ENCODE data around the gene C20orf96.
A peak's percentile ranks its signal among the peaks of the same experiment; 100 is the strongest.
"Not testable (repeated sequence)": the region's sequence is repeated elsewhere in the genome, so short reads cannot be mapped to it uniquely, and the experiment has no call there.

The C20orf96 gene

GRCh38 chr20:278607-279571 is 11.7 kb downstream of the C20orf96 start:
- DNase-seq, result peak; percentile 66

GRCh38 chr20:278181-278580 is 12.4 kb downstream of the C20orf96 start:
- DNase-seq, result peak; percentile 54

- DNase-seq, result peak; percentile 36
These were observed 13.1 kb downstream of the C20orf96 start for GRCh38 chr20:277496-277781.

- DNase-seq, result no peak
These were observed 13.7 kb downstream of the C20orf96 start for GRCh38 chr20:276620-277495.

- no peak for DNase-seq
These were observed 14.8 kb downstream of the C20orf96 start for GRCh38 chr20:275791-276190.

GRCh38 chr20:273884-274283 is 16.7 kb downstream of the C20orf96 start:
- no peak for DNase-seq

- no peak for DNase-seq
These were observed 17.8 kb downstream of the C20orf96 start for GRCh38 chr20:272718-273117.

GRCh38 chr20:271528-271927 is 19.0 kb downstream of the C20orf96 start:
- DNase-seq, result no peak

- DNase-seq, result no peak
These were observed 19.5 kb downstream of the C20orf96 start for GRCh38 chr20:271069-271468.

GRCh38 chr20:270517-270916 is 20.0 kb downstream of the C20orf96 start:
- no peak for DNase-seq

- peak; percentile 93 for DNase-seq
These were observed 23.7 kb downstream of the C20orf96 start for GRCh38 chr20:266596-267562.

- DNase-seq, result no peak
These were observed 26.8 kb downstream of the C20orf96 start for GRCh38 chr20:263701-264100.

- DNase-seq, result no peak
These were observed 30.6 kb downstream of the C20orf96 start for GRCh38 chr20:259981-260380.

GRCh38 chr20:258963-259362 is 31.6 kb downstream of the C20orf96 start:
- no peak for DNase-seq

GRCh38 chr20:258269-258858 is 32.2 kb downstream of the C20orf96 start:
- DNase-seq, result no peak

- DNase-seq, result no peak
These were observed 33.1 kb downstream of the C20orf96 start, which contains the start of gene DEFB132 for GRCh38 chr20:257419-257818. TSS of gene DEFB132 (plus strand) at chr20:257724. CDS start at chr20:257779, 55 bp downstream.

GRCh38 chr20:253447-253846 is 37.1 kb downstream of the C20orf96 start:
- DNase-seq, result not testable (repeated sequence)

- DNase-seq, result no peak
These were observed 37.7 kb downstream of the C20orf96 start for GRCh38 chr20:252801-253200.

GRCh38 chr20:251354-251753 is 39.2 kb downstream of the C20orf96 start:
- DNase-seq, result no peak

- DNase-seq, result no peak
These were observed 47.6 kb downstream of the C20orf96 start for GRCh38 chr20:242905-243304.

- DNase-seq, result no peak
These were observed 52.6 kb downstream of the C20orf96 start for GRCh38 chr20:237929-238328.

- DNase-seq, result no peak
These were observed 53.1 kb downstream of the C20orf96 start for GRCh38 chr20:237489-237888.

All from islet precursor cell (in vitro differentiated cells).